Stimulated activated CD4-positive, alpha-beta T cell treated with anti-CD3 and anti-CD28 coated beads, Interleukin-15, amount 100 ng/mL, for 48 hours (primary cell): ENCODE data around the gene OR56B1.

ENCODE experiments used
- DNase-seq, 2 donors: peaks; one replicate each; pipeline ENCODE4 v3.0.0-alpha.2; 2020; ENCODE audit warnings: low read depth in 2 of 2

The OR56B1 gene

GRCh38 chr11:5727691-5728090, 8.6 kb upstream of the OR56B1 start:
- no peak for DNase-seq

GRCh38 chr11:5737091-5737490, 843 bp downstream of the OR56B1 start:
- DNase-seq = no peak

GRCh38 chr11:5737670-5738392, 1.6 kb downstream of the OR56B1 start:
- no peak for DNase-seq

- DNase-seq = no peak
These were observed 2.2 kb downstream of the OR56B1 start for GRCh38 chr11:5738431-5738830.

GRCh38 chr11:5746614-5747013, 10.4 kb downstream of the OR56B1 start:
- DNase-seq = no peak

- DNase-seq = no peak
These were observed 13.6 kb downstream of the OR56B1 start for GRCh38 chr11:5749836-5750235.

GRCh38 chr11:5753943-5754342, 17.7 kb downstream of the OR56B1 start, which contains the start of gene OR52N4:
Gene OR52N4, plus strand, starts transcription at chr11:5754243. Its CDS starts 498 bp downstream, at chr11:5754741.
- DNase-seq = no peak

GRCh38 chr11:5767056-5767455, 30.8 kb downstream of the OR56B1 start:
- no peak for DNase-seq

GRCh38 chr11:5783255-5783654, 47.0 kb downstream of the OR56B1 start, which contains the start of gene OR52N5:
Gene OR52N5, minus strand, starts transcription at chr11:5783355. Its CDS starts 4,721 bp downstream, at chr11:5778634.
- DNase-seq = no peak
